H9 (cell line): ENCODE measurements around the gene VIPR2. TPM values are rescaled to one million over a fixed set of nuclear protein-coding genes. Genes with fewer than 3 reads are reported as not detected.

ENCODE experiments used
- DNase-seq: peaks from one replicate; pipeline ENCODE4 v3.0.0-alpha.2; 2017
- H2AFZ ChIP-seq: one replicate; pipeline ENCODE4 v1.6.1; 2013; ENCODE audit warnings: mild to moderate bottlenecking, low read length, control low read depth, moderate library complexity
- H2AK5ac ChIP-seq: 2 replicates; pipeline ENCODE4 v1.6.1; 2013; ENCODE audit warnings: low read length, control low read depth, mixed read lengths; ENCODE audit not compliant: insufficient read length
- H2BK120ac ChIP-seq: one replicate; pipeline ENCODE4 v1.6.1; 2013; ENCODE audit warnings: low read depth, mild to moderate bottlenecking, low read length, control low read depth, inconsistent platforms; ENCODE audit not compliant: poor library complexity, severe bottlenecking
- H2BK12ac ChIP-seq: 2 replicates; pipeline ENCODE4 v1.6.1; 2013; ENCODE audit warnings: low read length, control low read depth, mixed read lengths, low read depth; ENCODE audit not compliant: insufficient read length
- H2BK15ac ChIP-seq: 2 replicates; pipeline ENCODE4 v1.6.1; 2013; ENCODE audit warnings: low read depth, low read length, control low read depth
- H2BK20ac ChIP-seq: one replicate; pipeline ENCODE4 v1.6.1; 2013; ENCODE audit warnings: low read depth, mild to moderate bottlenecking, low read length, control low read depth, inconsistent platforms; ENCODE audit not compliant: poor library complexity, severe bottlenecking
- H2BK5ac ChIP-seq: 2 replicates; pipeline ENCODE4 v1.6.1; 2013; ENCODE audit warnings: low read length, control low read depth, mixed read lengths; ENCODE audit not compliant: insufficient read length
- H3K14ac ChIP-seq: 2 replicates; pipeline ENCODE4 v1.6.1; 2013; ENCODE audit warnings: low read length, control low read depth; ENCODE audit not compliant: insufficient read depth
- H3K18ac ChIP-seq: 2 replicates; pipeline ENCODE4 v1.6.1; 2013; ENCODE audit warnings: low read depth, mild to moderate bottlenecking, mixed read lengths, low read length, control low read depth; ENCODE audit not compliant: insufficient read length
- H3K23ac ChIP-seq: 2 replicates; pipeline ENCODE4 v1.6.1; 2013; ENCODE audit warnings: low read length, control low read depth, mixed read lengths, low read depth; ENCODE audit not compliant: insufficient read length
- H3K23me2 ChIP-seq: 2 replicates; pipeline ENCODE4 v1.6.1; 2013; ENCODE audit warnings: low read depth, mild to moderate bottlenecking, mixed read lengths, low read length, control low read depth; ENCODE audit not compliant: insufficient read length, poor library complexity, severe bottlenecking
- H3K27ac ChIP-seq: 2 replicates; pipeline ENCODE4 v1.5.1; 2013; ENCODE audit warnings: low read length, control low read depth, mixed read lengths, low read depth; ENCODE audit not compliant: insufficient read length
- H3K27me3 ChIP-seq: 2 replicates; pipeline ENCODE4 v1.6.1; 2013; ENCODE audit warnings: low read length, control low read depth, inconsistent platforms; ENCODE audit not compliant: insufficient read depth
- H3K4ac ChIP-seq: 2 replicates; pipeline ENCODE4 v1.6.1; 2013; ENCODE audit warnings: low read depth, mild to moderate bottlenecking, control low read depth, inconsistent platforms, low read length, moderate library complexity
- H3K4me1 ChIP-seq: 2 replicates; pipeline ENCODE4 v1.6.1; 2013; ENCODE audit warnings: low read length, control low read depth, inconsistent platforms; ENCODE audit not compliant: insufficient read depth
- H3K4me2 ChIP-seq: 2 replicates; pipeline ENCODE4 v1.6.1; 2013; ENCODE audit warnings: low read length, control low read depth, mixed read lengths; ENCODE audit not compliant: insufficient read length, insufficient read depth
- H3K56ac ChIP-seq: 2 replicates; pipeline ENCODE4 v1.6.1; 2013; ENCODE audit warnings: low read depth, mild to moderate bottlenecking, mixed read lengths, low read length, control low read depth; ENCODE audit not compliant: insufficient read length
- H3K79me1 ChIP-seq: 2 replicates; pipeline ENCODE4 v1.6.1; 2013; ENCODE audit warnings: low read depth, mild to moderate bottlenecking, moderate library complexity, low read length, control low read depth, inconsistent platforms; ENCODE audit not compliant: insufficient read depth, poor library complexity, severe bottlenecking
- H3K79me2 ChIP-seq: 2 replicates; pipeline ENCODE4 v1.6.1; 2013; ENCODE audit warnings: low read length, control low read depth, inconsistent platforms; ENCODE audit not compliant: insufficient read depth
- H3K9ac ChIP-seq: 2 replicates; pipeline ENCODE4 v1.6.1; 2013; ENCODE audit warnings: low read length, control low read depth, mixed read lengths; ENCODE audit not compliant: insufficient read length; ENCODE audit errors: extremely low read depth
- H3K9me3 ChIP-seq: one replicate; pipeline ENCODE4 v1.6.1; 2013; ENCODE audit warnings: low read depth, low read length, inconsistent platforms; ENCODE audit not compliant: control insufficient read depth
- H3T11ph ChIP-seq: one replicate; pipeline ENCODE4 v1.6.1; 2013; ENCODE audit warnings: mild to moderate bottlenecking, low read length, control low read depth, inconsistent platforms
- H4K20me1 ChIP-seq: one replicate; pipeline ENCODE4 v1.6.1; 2013; ENCODE audit not compliant: control insufficient read depth, insufficient read length, insufficient read depth
- H4K5ac ChIP-seq: 2 replicates; pipeline ENCODE4 v1.6.1; 2013; ENCODE audit warnings: low read depth, mild to moderate bottlenecking, mixed read lengths, low read length, control low read depth; ENCODE audit not compliant: insufficient read length
- H4K8ac ChIP-seq: replicated peaks from 2 replicates; pipeline ENCODE4 v1.6.1; 2013; ENCODE audit warnings: low read length, control low read depth, mixed read lengths, low read depth; ENCODE audit not compliant: insufficient read length
- H4K91ac ChIP-seq: 2 replicates; pipeline ENCODE4 v1.6.1; 2013; ENCODE audit warnings: low read depth, mild to moderate bottlenecking, moderate library complexity, mixed read lengths, low read length, control low read depth; ENCODE audit not compliant: insufficient read length
- H3K27ac Mint-ChIP-seq, 3 experiments: 2 replicates in 2 of 3; 3 replicates in 1 of 3; pipeline ENCODE4 v1.8.0; 2020 to 2021; ENCODE audit warnings: mixed read lengths in 3 of 3, mild to moderate bottlenecking in 1 of 3, moderate library complexity in 1 of 3
- H3K27me3 Mint-ChIP-seq: 2 replicates; pipeline ENCODE4 v1.8.0; 2021; ENCODE audit warnings: low read depth, mild to moderate bottlenecking, moderate library complexity, mixed read lengths
- H3K36me3 Mint-ChIP-seq, 3 experiments: 2 replicates in 2 of 3; 3 replicates in 1 of 3; pipeline ENCODE4 v1.8.0; 2020 to 2021; ENCODE audit warnings: low read depth in 3 of 3, mixed read lengths in 3 of 3; ENCODE audit not compliant: insufficient read depth in 1 of 3
- H3K4me1 Mint-ChIP-seq, 2 experiments: 2 replicates each; pipeline ENCODE4 v1.8.0; 2020; ENCODE audit warnings: mixed read lengths in 2 of 2
- H3K4me3 Mint-ChIP-seq, 2 experiments: 2 replicates in 1 of 2; 3 replicates in 1 of 2; pipeline ENCODE4 v1.8.0; 2020 to 2021; ENCODE audit warnings: mild to moderate bottlenecking in 2 of 2, mixed read lengths in 2 of 2, moderate library complexity in 1 of 2
- H3K9me3 Mint-ChIP-seq, 2 experiments: 2 replicates in 1 of 2; 3 replicates in 1 of 2; pipeline ENCODE4 v1.8.0; 2020; ENCODE audit warnings: mild to moderate bottlenecking in 2 of 2, mixed read lengths in 2 of 2, moderate library complexity in 1 of 2
- CTCF ChIP-seq: fragments of 200-600 bp; sonication (generic); conservative IDR thresholded peaks from 3 replicates; pipeline ENCODE4 v1.8.0; 2021; ENCODE audit warnings: antibody characterized with exemption, mild to moderate bottlenecking
- WGBS: extraction: QIAGEN DNeasy Blood & Tissue Kit; methylation state at CpG from one replicate; pipeline ENCODE4 v1.1.7; 2013; ENCODE audit warnings: missing lambda C conversion rate, low lambda C conversion rate, mixed read lengths; ENCODE audit not compliant: insufficient read length; ENCODE audit errors: extremely low coverage; 5-methylcytosine and 5-hydroxymethylcytosine counted together
- total RNA-seq: library from RNA; stranded (reverse); gene quantifications from 2 replicates; pipeline ENCODE4 v1.2.1, GENCODE V29; 2021

The VIPR2 gene
- total RNA-seq, 1 experiment from 2014 or later = 1.6 TPM

- peaks cover 5% of the 10 kb centered on the region for H3K23me2 ChIP-seq
- H3K56ac ChIP-seq = no peak overlapping the region
- H3K18ac ChIP-seq = no peak overlapping the region
- WGBS = no CpG with 5 or more reads among the region's 14 CpGs
- no peak overlapping the region for H3K4ac ChIP-seq
- H3K79me2 ChIP-seq = no peaks in the 10 kb centered on the region
- Mint-ChIP-seq H3K4me1 (peaks cover 16 to 42% of the 10 kb centered on the region in 2 experiments), H3K36me3 (peaks cover 0 to 4% (median 0%) of the 10 kb centered on the region in 3 experiments; a peak in 2 of 7 replicates), H3K27ac (no peak overlapping the region), H3K4me3 (no peak overlapping the region), H3K27me3 (peaks cover 27% of the 10 kb centered on the region), H3K9me3 (no peaks in the 10 kb centered on the region; a peak in 1 of 5 replicates)
- no peak overlapping the region for H2BK12ac ChIP-seq
- no peak for DNase-seq
- H3K4me2 ChIP-seq = no peak overlapping the region
- no peak overlapping the region for H2BK5ac ChIP-seq
- no peak overlapping the region for H4K8ac ChIP-seq
- H3K14ac ChIP-seq = no peak overlapping the region
- no peaks in the 10 kb centered on the region for H4K20me1 ChIP-seq
- H3K27ac ChIP-seq = no peak overlapping the region
- no peak overlapping the region for H2AK5ac ChIP-seq
- no peak overlapping the region for H2AFZ ChIP-seq
- H3K27me3 ChIP-seq = no peaks in the 10 kb centered on the region
- no peaks in the 10 kb centered on the region for H3K79me1 ChIP-seq
- no peak for TF ChIP-seq CTCF
- no peaks in the 10 kb centered on the region for H3K9me3 ChIP-seq
- no peak overlapping the region for H4K5ac ChIP-seq
- H3K9ac ChIP-seq = no peak overlapping the region
- no peaks in the 10 kb centered on the region for H3K4me1 ChIP-seq
- no peak overlapping the region for H3K23ac ChIP-seq
- H2BK20ac ChIP-seq = no peak overlapping the region
- H3T11ph ChIP-seq = no peak overlapping the region
- H4K91ac ChIP-seq = no peak overlapping the region
- no peak overlapping the region for H2BK15ac ChIP-seq
- no peak overlapping the region for H2BK120ac ChIP-seq
Measured at GRCh38 chr7:159032322-159032721, 112.3 kb downstream of the VIPR2 start.
